NB4 (cell line): Measurements from ENCODE around the gene ENOX1.

ENCODE experiments used
- CTCF ChIP-seq: IDR thresholded peaks from one replicate; pipeline ENCODE4 v1.5.1; 2012; ENCODE audit warnings: low read depth, low read length
- POLR2A ChIP-seq: IDR thresholded peaks from 2 replicates; pipeline ENCODE4 v1.6.1; 2011; ENCODE audit warnings: mild to moderate bottlenecking; ENCODE audit not compliant: insufficient read length; ENCODE audit errors: extremely low read depth
- TF ChIP-seq, protein P1 (sequence below): IDR thresholded peaks from 2 replicates; pipeline ENCODE4 v1.6.1; 2011; ENCODE audit warnings: low read depth, low read length

- TF ChIP-seq CTCF (no peak), POLR2A (no peak)
- TF ChIP-seq, protein P1, sequence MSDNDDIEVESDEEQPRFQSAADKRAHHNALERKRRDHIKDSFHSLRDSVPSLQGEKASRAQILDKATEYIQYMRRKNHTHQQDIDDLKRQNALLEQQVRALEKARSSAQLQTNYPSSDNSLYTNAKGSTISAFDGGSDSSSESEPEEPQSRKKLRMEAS = no peak
Observed at GRCh38 chr13:43388282-43389034, 398.3 kb downstream of the ENOX1 start.
